H9 (cell line): Measurements from ENCODE around the gene SOCS3. TPM values are rescaled to one million over a fixed set of nuclear protein-coding genes. Genes with fewer than 3 reads are reported as not detected.

Experiments
- DNase-seq: peaks from one replicate; pipeline ENCODE4 v3.0.0-alpha.2; 2017
- H2AFZ ChIP-seq: one replicate; pipeline ENCODE4 v1.6.1; 2013; ENCODE audit warnings: mild to moderate bottlenecking, low read length, control low read depth, moderate library complexity
- H2AK5ac ChIP-seq: 2 replicates; pipeline ENCODE4 v1.6.1; 2013; ENCODE audit warnings: low read length, control low read depth, mixed read lengths; ENCODE audit not compliant: insufficient read length
- H2BK120ac ChIP-seq: one replicate; pipeline ENCODE4 v1.6.1; 2013; ENCODE audit warnings: low read depth, mild to moderate bottlenecking, low read length, control low read depth, inconsistent platforms; ENCODE audit not compliant: poor library complexity, severe bottlenecking
- H2BK12ac ChIP-seq: 2 replicates; pipeline ENCODE4 v1.6.1; 2013; ENCODE audit warnings: low read length, control low read depth, mixed read lengths, low read depth; ENCODE audit not compliant: insufficient read length
- H2BK15ac ChIP-seq: 2 replicates; pipeline ENCODE4 v1.6.1; 2013; ENCODE audit warnings: low read depth, low read length, control low read depth
- H2BK20ac ChIP-seq: one replicate; pipeline ENCODE4 v1.6.1; 2013; ENCODE audit warnings: low read depth, mild to moderate bottlenecking, low read length, control low read depth, inconsistent platforms; ENCODE audit not compliant: poor library complexity, severe bottlenecking
- H2BK5ac ChIP-seq: 2 replicates; pipeline ENCODE4 v1.6.1; 2013; ENCODE audit warnings: low read length, control low read depth, mixed read lengths; ENCODE audit not compliant: insufficient read length
- H3K14ac ChIP-seq: 2 replicates; pipeline ENCODE4 v1.6.1; 2013; ENCODE audit warnings: low read length, control low read depth; ENCODE audit not compliant: insufficient read depth
- H3K18ac ChIP-seq: 2 replicates; pipeline ENCODE4 v1.6.1; 2013; ENCODE audit warnings: low read depth, mild to moderate bottlenecking, mixed read lengths, low read length, control low read depth; ENCODE audit not compliant: insufficient read length
- H3K23ac ChIP-seq: 2 replicates; pipeline ENCODE4 v1.6.1; 2013; ENCODE audit warnings: low read length, control low read depth, mixed read lengths, low read depth; ENCODE audit not compliant: insufficient read length
- H3K23me2 ChIP-seq: 2 replicates; pipeline ENCODE4 v1.6.1; 2013; ENCODE audit warnings: low read depth, mild to moderate bottlenecking, mixed read lengths, low read length, control low read depth; ENCODE audit not compliant: insufficient read length, poor library complexity, severe bottlenecking
- H3K27ac ChIP-seq: 2 replicates; pipeline ENCODE4 v1.5.1; 2013; ENCODE audit warnings: low read length, control low read depth, mixed read lengths, low read depth; ENCODE audit not compliant: insufficient read length
- H3K27me3 ChIP-seq: 2 replicates; pipeline ENCODE4 v1.6.1; 2013; ENCODE audit warnings: low read length, control low read depth, inconsistent platforms; ENCODE audit not compliant: insufficient read depth
- H3K4ac ChIP-seq: 2 replicates; pipeline ENCODE4 v1.6.1; 2013; ENCODE audit warnings: low read depth, mild to moderate bottlenecking, control low read depth, inconsistent platforms, low read length, moderate library complexity
- H3K4me1 ChIP-seq: 2 replicates; pipeline ENCODE4 v1.6.1; 2013; ENCODE audit warnings: low read length, control low read depth, inconsistent platforms; ENCODE audit not compliant: insufficient read depth
- H3K4me2 ChIP-seq: 2 replicates; pipeline ENCODE4 v1.6.1; 2013; ENCODE audit warnings: low read length, control low read depth, mixed read lengths; ENCODE audit not compliant: insufficient read length, insufficient read depth
- H3K56ac ChIP-seq: 2 replicates; pipeline ENCODE4 v1.6.1; 2013; ENCODE audit warnings: low read depth, mild to moderate bottlenecking, mixed read lengths, low read length, control low read depth; ENCODE audit not compliant: insufficient read length
- H3K79me1 ChIP-seq: 2 replicates; pipeline ENCODE4 v1.6.1; 2013; ENCODE audit warnings: low read depth, mild to moderate bottlenecking, moderate library complexity, low read length, control low read depth, inconsistent platforms; ENCODE audit not compliant: insufficient read depth, poor library complexity, severe bottlenecking
- H3K79me2 ChIP-seq: 2 replicates; pipeline ENCODE4 v1.6.1; 2013; ENCODE audit warnings: low read length, control low read depth, inconsistent platforms; ENCODE audit not compliant: insufficient read depth
- H3K9ac ChIP-seq: 2 replicates; pipeline ENCODE4 v1.6.1; 2013; ENCODE audit warnings: low read length, control low read depth, mixed read lengths; ENCODE audit not compliant: insufficient read length; ENCODE audit errors: extremely low read depth
- H3K9me3 ChIP-seq: one replicate; pipeline ENCODE4 v1.6.1; 2013; ENCODE audit warnings: low read depth, low read length, inconsistent platforms; ENCODE audit not compliant: control insufficient read depth
- H3T11ph ChIP-seq: one replicate; pipeline ENCODE4 v1.6.1; 2013; ENCODE audit warnings: mild to moderate bottlenecking, low read length, control low read depth, inconsistent platforms
- H4K20me1 ChIP-seq: one replicate; pipeline ENCODE4 v1.6.1; 2013; ENCODE audit not compliant: control insufficient read depth, insufficient read length, insufficient read depth
- H4K5ac ChIP-seq: 2 replicates; pipeline ENCODE4 v1.6.1; 2013; ENCODE audit warnings: low read depth, mild to moderate bottlenecking, mixed read lengths, low read length, control low read depth; ENCODE audit not compliant: insufficient read length
- H4K8ac ChIP-seq: replicated peaks from 2 replicates; pipeline ENCODE4 v1.6.1; 2013; ENCODE audit warnings: low read length, control low read depth, mixed read lengths, low read depth; ENCODE audit not compliant: insufficient read length
- H4K91ac ChIP-seq: 2 replicates; pipeline ENCODE4 v1.6.1; 2013; ENCODE audit warnings: low read depth, mild to moderate bottlenecking, moderate library complexity, mixed read lengths, low read length, control low read depth; ENCODE audit not compliant: insufficient read length
- H3K27ac Mint-ChIP-seq, 3 experiments: 2 replicates in 2 of 3; 3 replicates in 1 of 3; pipeline ENCODE4 v1.8.0; 2020 to 2021; ENCODE audit warnings: mixed read lengths in 3 of 3, mild to moderate bottlenecking in 1 of 3, moderate library complexity in 1 of 3
- H3K27me3 Mint-ChIP-seq: 2 replicates; pipeline ENCODE4 v1.8.0; 2021; ENCODE audit warnings: low read depth, mild to moderate bottlenecking, moderate library complexity, mixed read lengths
- H3K36me3 Mint-ChIP-seq, 3 experiments: 2 replicates in 2 of 3; 3 replicates in 1 of 3; pipeline ENCODE4 v1.8.0; 2020 to 2021; ENCODE audit warnings: low read depth in 3 of 3, mixed read lengths in 3 of 3; ENCODE audit not compliant: insufficient read depth in 1 of 3
- H3K4me1 Mint-ChIP-seq, 2 experiments: 2 replicates each; pipeline ENCODE4 v1.8.0; 2020; ENCODE audit warnings: mixed read lengths in 2 of 2
- H3K4me3 Mint-ChIP-seq, 2 experiments: 2 replicates in 1 of 2; 3 replicates in 1 of 2; pipeline ENCODE4 v1.8.0; 2020 to 2021; ENCODE audit warnings: mild to moderate bottlenecking in 2 of 2, mixed read lengths in 2 of 2, moderate library complexity in 1 of 2
- H3K9me3 Mint-ChIP-seq, 2 experiments: 2 replicates in 1 of 2; 3 replicates in 1 of 2; pipeline ENCODE4 v1.8.0; 2020; ENCODE audit warnings: mild to moderate bottlenecking in 2 of 2, mixed read lengths in 2 of 2, moderate library complexity in 1 of 2
- WGBS: extraction: QIAGEN DNeasy Blood & Tissue Kit; methylation state at CpG from one replicate; pipeline ENCODE4 v1.1.7; 2013; ENCODE audit warnings: missing lambda C conversion rate, low lambda C conversion rate, mixed read lengths; ENCODE audit not compliant: insufficient read length; ENCODE audit errors: extremely low coverage; 5-methylcytosine and 5-hydroxymethylcytosine counted together
- total RNA-seq: library from RNA; stranded (reverse); gene quantifications from 2 replicates; pipeline ENCODE4 v1.2.1, GENCODE V29; 2021
- TF ChIP-seq, protein P1 (sequence below): fragments of 200-600 bp; sonication (generic); conservative IDR thresholded peaks from 3 replicates; pipeline ENCODE4 v1.8.0; 2021; ENCODE audit warnings: antibody characterized with exemption, mild to moderate bottlenecking

SOCS3 gene
- total RNA-seq, 1 experiment from 2014 or later = 9.5 TPM

DNA sequence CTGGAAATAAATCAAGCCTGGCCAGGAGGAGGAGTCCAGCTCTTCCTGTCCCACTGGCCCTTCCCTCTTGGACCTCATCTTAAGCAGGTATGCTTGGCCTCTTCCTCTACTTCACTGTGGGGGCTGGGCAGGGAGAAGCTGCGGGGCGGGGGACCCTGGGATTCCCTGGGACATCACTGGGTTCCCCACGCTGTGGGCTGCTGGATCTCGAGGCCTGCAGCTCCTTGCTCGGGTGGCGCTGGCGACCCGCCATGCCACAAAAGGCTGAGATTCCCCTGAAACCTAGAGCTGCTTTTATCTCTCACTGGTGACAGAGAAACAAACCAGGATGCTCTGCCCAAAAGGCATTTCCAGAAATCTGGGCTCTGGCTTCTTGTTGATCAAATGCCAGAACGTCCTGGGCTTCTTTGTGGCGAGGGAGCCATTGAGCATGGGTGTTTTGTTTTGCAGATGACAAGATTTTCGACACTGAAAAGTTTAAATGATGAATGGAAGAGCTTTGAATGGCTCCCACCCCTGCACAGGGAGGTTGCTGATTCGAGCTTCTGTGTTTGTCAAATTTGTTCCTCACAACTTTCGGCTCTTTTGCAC lies 10.0 kb upstream of the SOCS3 start:
- Histone ChIP-seq H2BK15ac (no peak overlapping the region), H3K79me2 (no peaks in the 10 kb centered on the region), H3K18ac (peak overlapping the region; percentile 1), H3K9ac (no peak overlapping the region), H2BK20ac (no peak overlapping the region), H3K4me1 (peaks cover 9% of the 10 kb centered on the region; the same call in 1 of the 2 replicates), H3K79me1 (no peaks in the 10 kb centered on the region), H3K27ac (peak overlapping the region; percentile 80), H3K14ac (no peak overlapping the region), H3K27me3 (no peaks in the 10 kb centered on the region; the same call in 1 of the 2 replicates), H2AFZ (no peak overlapping the region), H2AK5ac (no peak overlapping the region), H4K8ac (no peak overlapping the region), H4K91ac (no peak overlapping the region), H3K4ac (no peak overlapping the region), H2BK120ac (no peak overlapping the region), H2BK5ac (peak overlapping the region; percentile 8), H3K56ac (no peak overlapping the region), H3K23me2 (no peaks in the 10 kb centered on the region), H3K4me2 (no peak overlapping the region), H4K5ac (no peak overlapping the region), H3K23ac (no peak overlapping the region), H3T11ph (no peak overlapping the region), H4K20me1 (no peaks in the 10 kb centered on the region), H3K9me3 (no peaks in the 10 kb centered on the region), H2BK12ac (no peak overlapping the region)
- Mint-ChIP-seq H3K9me3 (no peaks in the 10 kb centered on the region; a peak in 1 of 5 replicates), H3K36me3 (no peaks in the 10 kb centered on the region), H3K27me3 (no peaks in the 10 kb centered on the region; the same call in 1 of the 2 replicates), H3K4me3 (peak overlapping the region in 1 of 2 experiments; percentile 21; a peak in 2 of 5 replicates), H3K4me1 (peaks cover 75 to 78% of the 10 kb centered on the region in 2 experiments), H3K27ac (peak overlapping the region; percentile 94 to 98 (median 97))
- TF ChIP-seq, protein P1, sequence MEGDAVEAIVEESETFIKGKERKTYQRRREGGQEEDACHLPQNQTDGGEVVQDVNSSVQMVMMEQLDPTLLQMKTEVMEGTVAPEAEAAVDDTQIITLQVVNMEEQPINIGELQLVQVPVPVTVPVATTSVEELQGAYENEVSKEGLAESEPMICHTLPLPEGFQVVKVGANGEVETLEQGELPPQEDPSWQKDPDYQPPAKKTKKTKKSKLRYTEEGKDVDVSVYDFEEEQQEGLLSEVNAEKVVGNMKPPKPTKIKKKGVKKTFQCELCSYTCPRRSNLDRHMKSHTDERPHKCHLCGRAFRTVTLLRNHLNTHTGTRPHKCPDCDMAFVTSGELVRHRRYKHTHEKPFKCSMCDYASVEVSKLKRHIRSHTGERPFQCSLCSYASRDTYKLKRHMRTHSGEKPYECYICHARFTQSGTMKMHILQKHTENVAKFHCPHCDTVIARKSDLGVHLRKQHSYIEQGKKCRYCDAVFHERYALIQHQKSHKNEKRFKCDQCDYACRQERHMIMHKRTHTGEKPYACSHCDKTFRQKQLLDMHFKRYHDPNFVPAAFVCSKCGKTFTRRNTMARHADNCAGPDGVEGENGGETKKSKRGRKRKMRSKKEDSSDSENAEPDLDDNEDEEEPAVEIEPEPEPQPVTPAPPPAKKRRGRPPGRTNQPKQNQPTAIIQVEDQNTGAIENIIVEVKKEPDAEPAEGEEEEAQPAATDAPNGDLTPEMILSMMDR = no peak
- peak; percentile 67 for DNase-seq
- no CpG with 5 or more reads among the region's 13 CpGs for WGBS
